LoVo (cell line): Measurements from ENCODE around the gene C16orf89.
"Not testable (repeated sequence)": the region's sequence is repeated elsewhere in the genome, so short reads cannot be mapped to it uniquely, and the experiment has no call there.

Source experiments
- DNase-seq: peaks from one replicate; pipeline ENCODE4 v3.0.0-alpha.2; 2016; ENCODE audit warnings: low spot score

The C16orf89 gene

DNA sequence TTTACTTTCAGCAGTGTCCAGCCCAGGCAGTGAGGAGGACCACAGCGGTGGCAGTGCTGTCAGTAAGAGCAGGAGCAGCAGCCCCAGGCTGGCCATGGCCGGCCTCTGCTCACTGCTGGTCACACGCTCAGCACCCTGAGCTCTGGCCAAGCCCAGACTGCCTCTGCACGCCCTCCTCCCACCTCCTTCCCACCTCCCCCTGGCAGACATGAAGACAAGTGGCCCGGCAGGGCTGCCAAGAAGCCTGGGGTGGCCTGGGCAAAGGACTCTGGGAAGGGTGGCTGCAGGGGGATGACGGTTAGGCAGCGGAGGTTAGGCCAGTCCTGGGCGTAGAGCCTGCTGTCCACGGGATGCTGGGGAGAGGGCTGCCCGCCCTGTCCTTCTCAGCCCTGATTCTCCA, at the start of gene C16orf89:
Gene C16orf89, minus strand, starts transcription at position 144 of the 400 bp plus-strand sequence. Its CDS starts 48 bp downstream, at position 96.
- DNase-seq: no peak

GRCh38 chr16:5110933-5111332, 45.2 kb upstream of the C16orf89 start:
- DNase-seq: not testable (repeated sequence)

DNA sequence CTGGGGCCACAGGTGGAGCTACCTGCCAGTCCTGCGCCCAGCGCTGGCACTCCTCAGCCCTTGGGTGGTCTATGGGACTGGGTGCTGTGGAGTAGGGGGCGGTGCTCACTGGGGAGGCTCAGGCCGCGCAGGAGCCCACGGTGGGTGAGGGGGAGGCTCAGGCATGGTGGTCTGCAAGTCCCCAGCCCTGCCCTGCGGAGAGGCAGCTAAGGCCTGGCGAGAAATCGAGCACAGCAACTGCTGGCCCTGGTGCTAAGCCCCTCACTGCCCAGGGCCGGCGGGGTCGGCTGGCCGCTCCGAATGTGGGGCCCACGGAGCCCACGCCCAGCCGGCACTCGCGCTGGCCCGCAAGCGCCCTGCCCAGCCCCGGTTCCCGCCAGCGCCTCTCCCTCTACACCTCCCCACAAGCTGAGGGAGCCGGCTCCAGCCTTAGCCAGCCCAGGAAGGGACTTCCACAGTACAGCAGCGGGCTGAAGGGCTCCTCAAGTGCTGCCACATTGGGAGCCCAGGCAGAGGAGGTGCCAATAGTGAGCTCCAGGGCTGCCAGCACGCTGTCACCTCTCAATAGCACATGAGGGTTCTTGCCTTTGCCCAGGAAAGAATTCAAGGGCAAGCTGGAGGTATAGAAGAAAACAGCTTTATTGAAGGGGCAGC, 42.9 kb upstream of the C16orf89 start:
- no peak for DNase-seq

DNA sequence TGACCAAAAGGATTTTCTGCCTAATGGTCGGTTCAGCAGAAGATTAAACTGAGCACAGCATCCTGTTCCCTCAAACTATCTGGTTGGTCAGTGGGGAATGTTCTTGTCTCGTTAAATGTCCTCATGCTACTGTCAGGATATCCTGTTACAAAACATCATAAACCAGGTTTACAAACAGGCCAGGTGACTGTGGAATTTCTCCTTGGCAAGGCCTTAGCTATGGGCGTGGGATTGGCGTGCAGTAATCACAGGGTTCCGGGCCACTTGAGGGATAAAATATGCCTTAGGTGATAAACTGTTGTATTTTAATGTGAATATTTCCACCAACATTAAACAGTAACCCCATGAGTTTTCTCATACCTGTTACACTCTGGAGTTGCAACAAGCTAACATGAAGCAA, 39.3 kb upstream of the C16orf89 start:
- DNase-seq: peak; percentile 3

- not testable (repeated sequence) for DNase-seq
Measured at GRCh38 chr16:5103296-5104032, 37.7 kb upstream of the C16orf89 start.

GRCh38 chr16:5099174-5099573, 33.4 kb upstream of the C16orf89 start:
- not testable (repeated sequence) for DNase-seq

DNA sequence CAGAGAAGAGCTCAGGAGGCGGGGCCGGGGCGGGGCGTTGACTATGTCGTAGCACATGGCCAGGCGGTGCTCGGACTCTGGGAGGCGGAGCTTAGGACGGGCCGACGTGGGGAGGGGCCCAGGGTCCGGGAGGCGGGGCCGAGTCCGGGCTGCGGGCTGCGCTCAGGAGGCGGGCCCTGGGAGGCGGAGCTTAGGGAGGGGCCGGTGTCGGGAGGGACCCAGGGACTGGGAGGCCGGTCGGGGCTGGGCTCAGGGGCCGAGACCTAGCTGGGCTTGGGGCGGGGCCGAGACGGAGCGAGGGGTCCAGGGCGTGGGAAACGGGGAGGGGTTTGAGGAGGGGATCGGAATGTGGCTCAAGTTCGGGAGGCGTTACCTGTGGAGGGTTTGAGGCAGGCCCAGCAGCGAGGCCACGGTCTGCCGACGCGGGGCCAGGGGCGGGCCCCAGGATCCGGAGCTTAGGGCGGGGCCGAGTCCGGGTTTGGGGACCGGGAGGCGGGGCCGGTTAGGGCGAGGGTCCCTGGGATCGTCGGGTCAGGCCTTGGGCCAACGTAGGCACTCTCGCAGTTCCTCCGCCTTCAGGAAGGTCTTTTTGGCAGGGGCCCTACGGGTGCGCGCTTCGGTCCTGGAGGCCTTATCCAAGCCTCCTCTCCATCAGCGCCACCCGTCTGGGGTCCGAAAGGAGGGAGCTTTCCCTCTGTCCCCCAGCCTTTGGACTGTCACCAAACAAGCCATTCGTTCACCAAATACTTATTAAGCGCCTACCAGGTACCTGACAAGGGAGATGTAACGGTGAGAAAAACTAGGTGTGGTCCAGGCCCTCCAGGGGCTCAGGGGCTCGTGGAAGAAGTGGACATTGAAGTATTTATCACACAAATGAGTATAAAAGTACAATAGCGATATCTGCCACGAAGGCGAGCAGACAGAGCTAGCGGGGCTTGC, 32.7 kb upstream of the C16orf89 start:
- peak; percentile 48 for DNase-seq

- peak; percentile 98 for DNase-seq
Measured at GRCh38 chr16:5097470-5098220, 31.9 kb upstream of the C16orf89 start, which contains the start of gene EEF2KMT. Gene EEF2KMT, minus strand, starts transcription at chr16:5097795. Its CDS starts 56 bp downstream, at chr16:5097739.

DNA sequence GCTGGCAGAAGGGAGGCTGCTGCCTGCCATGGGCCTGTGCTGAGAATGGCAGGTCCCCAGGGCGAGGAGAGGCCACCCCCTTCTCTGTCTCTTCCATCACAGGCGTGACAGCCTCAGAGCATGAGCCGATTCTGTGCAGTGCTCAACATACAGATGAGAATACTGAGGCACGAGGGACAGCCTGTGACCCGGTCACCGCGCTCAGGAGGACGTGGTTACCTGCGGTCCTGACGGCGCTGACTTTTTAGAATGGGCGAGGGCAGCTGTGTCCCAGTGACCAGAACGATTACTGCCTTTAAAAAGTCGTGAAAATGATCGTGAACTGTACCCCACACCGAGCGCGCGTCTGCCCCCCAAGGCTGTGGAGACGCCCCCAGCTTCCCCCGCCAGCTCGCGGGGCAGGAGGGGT, 31.3 kb upstream of the C16orf89 start:
- peak; percentile 6 for DNase-seq

- DNase-seq: not testable (repeated sequence)
Measured at GRCh38 chr16:5096437-5097060, 30.8 kb upstream of the C16orf89 start.

DNA sequence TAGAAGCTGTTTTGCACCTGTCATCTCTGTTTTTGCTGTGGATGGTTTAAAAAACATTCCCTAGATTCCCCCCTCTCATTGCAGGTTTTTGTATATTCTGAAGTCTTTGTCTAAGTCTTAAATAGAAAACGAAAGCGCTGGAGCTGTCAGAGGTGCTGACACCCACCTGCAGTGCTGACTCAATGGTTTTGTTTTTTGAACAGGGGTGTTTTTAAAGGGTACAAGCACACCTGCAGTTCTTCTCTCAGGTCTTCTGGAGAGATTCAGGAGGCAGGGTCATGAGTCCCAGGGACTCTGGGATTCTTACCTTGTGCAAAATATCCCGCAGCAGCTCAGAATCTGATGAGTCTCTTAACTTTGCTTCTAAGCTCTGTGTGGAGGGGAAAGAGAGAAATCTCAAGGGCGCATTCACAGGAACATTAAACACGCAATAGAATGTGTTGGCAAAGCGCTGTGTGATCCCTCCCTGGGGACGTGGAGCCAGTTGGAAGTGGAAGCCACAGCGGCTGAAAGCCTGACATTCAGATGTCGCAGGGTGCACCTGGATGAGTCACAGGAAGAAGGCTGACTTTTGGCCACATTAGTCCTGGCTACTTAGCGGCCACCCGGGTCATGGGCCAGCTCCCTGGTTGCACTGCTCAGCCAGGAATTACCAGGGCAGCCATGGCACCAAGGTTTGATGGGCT, 29.5 kb upstream of the C16orf89 start:
- not testable (repeated sequence) for DNase-seq

- not testable (repeated sequence) for DNase-seq
Measured at GRCh38 chr16:5093746-5094145, 28.0 kb upstream of the C16orf89 start.

DNA sequence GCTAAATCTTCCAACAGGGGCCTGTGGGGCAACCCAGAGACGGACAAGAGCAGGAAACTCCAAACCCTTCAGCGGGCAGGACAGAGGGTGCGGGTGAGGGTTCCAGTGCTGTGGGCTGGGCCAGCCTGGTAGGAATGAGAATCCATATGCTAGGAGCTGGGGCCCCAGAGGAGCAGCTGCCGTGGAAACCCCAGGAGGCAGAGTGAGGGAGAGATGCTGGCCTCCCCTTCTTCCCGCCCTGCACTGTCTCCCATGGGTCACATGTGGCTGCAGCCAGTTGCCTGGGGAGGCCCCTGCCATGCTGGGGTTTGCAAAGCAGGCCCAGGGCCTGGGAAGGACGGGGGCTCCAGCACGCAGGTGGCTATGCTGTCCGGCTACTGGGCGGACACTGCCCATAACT, 27.3 kb upstream of the C16orf89 start:
- DNase-seq: not testable (repeated sequence)

- DNase-seq: not testable (repeated sequence)
Measured at GRCh38 chr16:5090592-5090991, 24.8 kb upstream of the C16orf89 start.

DNA sequence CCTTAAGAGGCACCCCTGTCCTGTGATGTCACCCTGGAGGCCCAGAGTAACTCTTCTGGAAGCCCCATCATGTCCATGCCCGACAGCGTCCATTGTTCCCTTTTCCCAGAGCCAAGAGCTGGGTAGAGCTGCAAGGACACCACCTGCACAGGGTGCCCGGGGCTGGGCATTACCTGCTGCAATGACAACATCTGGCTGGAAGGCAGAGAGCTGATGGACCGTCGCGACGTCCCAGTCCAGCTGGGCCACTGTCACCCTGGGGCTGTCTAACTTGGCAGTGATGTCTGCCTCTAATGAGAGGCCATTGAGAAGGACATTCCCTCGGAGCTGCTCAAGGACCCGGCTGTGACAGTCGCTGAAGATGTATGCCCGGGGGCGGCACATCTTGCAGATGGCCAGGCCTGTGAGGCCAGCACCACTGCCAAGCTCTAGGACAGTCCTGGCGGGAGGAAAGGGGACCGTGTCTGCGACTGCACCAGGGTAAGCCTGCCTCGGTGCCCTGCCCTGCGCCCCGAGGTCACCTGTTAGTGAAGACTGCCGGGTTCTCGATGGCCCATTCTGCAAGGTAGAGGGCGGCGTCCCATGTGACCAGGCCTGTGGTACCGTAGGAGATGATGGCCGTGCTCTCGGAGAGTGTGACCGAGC, 24.3 kb upstream of the C16orf89 start:
- not testable (repeated sequence) for DNase-seq

GRCh38 chr16:5088936-5089335, 23.2 kb upstream of the C16orf89 start:
- DNase-seq: not testable (repeated sequence)

- not testable (repeated sequence) for DNase-seq
Measured at GRCh38 chr16:5088086-5088790, 22.5 kb upstream of the C16orf89 start.

GRCh38 chr16:5085716-5086115, 20.0 kb upstream of the C16orf89 start:
- not testable (repeated sequence) for DNase-seq

GRCh38 chr16:5084802-5085201, 19.0 kb upstream of the C16orf89 start:
- DNase-seq: not testable (repeated sequence)
